SK-N-SH (cell line): ENCODE results near the gene BCL11B. TPM values are rescaled to one million over a fixed set of nuclear protein-coding genes. Genes with fewer than 3 reads are reported as not detected.

ENCODE experiments used
- CTCF ChIA-PET: fragments of 300-600, 350-600 bp; formaldehyde crosslinking; extraction: SDS; loops from one replicate; lab custom pipeline; 2021; lab: Yijun Ruan, JAX
- POLR2A ChIA-PET: fragments of 350-600 bp; sonication (Branson Sonifier 250); formaldehyde crosslinking; extraction: SDS; loops from one replicate; lab custom pipeline; 2020; ENCODE audit warnings: antibody characterized with exemption, inconsistent platforms; lab: Yijun Ruan, JAX
- DNase-seq: peaks from one replicate; pipeline ENCODE4 v3.0.0; 2012
- H2AFZ ChIP-seq: fragments of 200-600 bp; sonication (generic); 2 replicates; pipeline ENCODE4 v1.8.1; 2016; ENCODE audit warnings: antibody characterized with exemption, mild to moderate bottlenecking, low read depth
- H3F3A ChIP-seq: fragments of 200-600 bp; sonication (generic); replicated peaks from 2 replicates; pipeline ENCODE3; 2016; ENCODE audit warnings: antibody characterized with exemption, mild to moderate bottlenecking; ENCODE audit not compliant: insufficient read depth
- H3K27ac ChIP-seq, 2 experiments: fragments of 200-500 bp in 1 of 2; fragments of 200-600 bp in 1 of 2; sonication (Bioruptor generic) in 1 of 2; sonication (generic), shearing (Covaris generic) in 1 of 2; 2 replicates each; pipeline versions ENCODE4 v1.5.1 to v1.6.1; 2014 to 2016; ENCODE audit warnings: low read depth in 2 of 2, inconsistent platforms in 1 of 2, low read length in 1 of 2, mild to moderate bottlenecking in 1 of 2, mixed read lengths in 1 of 2
- H3K27me3 ChIP-seq: fragments of 200-600 bp; sonication (generic), shearing (Covaris generic); 2 replicates; pipeline ENCODE4 v1.6.1; 2016; ENCODE audit warnings: mixed run types; ENCODE audit not compliant: insufficient read depth
- H3K36me3 ChIP-seq, 2 experiments: fragments of 200-500 bp in 1 of 2; fragments of 200-600 bp in 1 of 2; sonication (Bioruptor generic) in 1 of 2; sonication (generic) in 1 of 2; replicated peaks in 1 of 2; 2 replicates each; pipeline versions ENCODE3 to v1.5.1; 2014 to 2016; ENCODE audit warnings: low read length in 1 of 2, mild to moderate bottlenecking in 1 of 2; ENCODE audit not compliant: insufficient read depth in 2 of 2, control insufficient read depth in 1 of 2
- H3K4me1 ChIP-seq, 2 experiments: fragments of 200-500 bp in 1 of 2; fragments of 200-600 bp in 1 of 2; sonication (Bioruptor generic) in 1 of 2; sonication (generic), shearing (Covaris generic) in 1 of 2; 2 replicates each; pipeline versions ENCODE4 v1.5.1 to v1.6.1; 2014 to 2016; ENCODE audit warnings: low read depth in 1 of 2, low read length in 1 of 2, mixed run types in 1 of 2; ENCODE audit not compliant: insufficient read depth in 2 of 2, control insufficient read depth in 1 of 2
- H3K4me2 ChIP-seq: fragments of 200-600 bp; sonication (generic), shearing (Covaris generic); 2 replicates; pipeline ENCODE4 v1.6.1; 2017; ENCODE audit warnings: mixed run types
- H3K4me3 ChIP-seq, 2 experiments: fragments of 200-500 bp in 1 of 2; fragments of 200-600 bp in 1 of 2; sonication (Bioruptor generic) in 1 of 2; sonication (generic), shearing (Covaris generic) in 1 of 2; 2 replicates each; pipeline versions ENCODE4 v1.5.1 to v1.8.1; 2014 to 2016; ENCODE audit warnings: low read depth in 2 of 2, inconsistent platforms in 1 of 2, low read length in 1 of 2, mild to moderate bottlenecking in 1 of 2, mixed read lengths in 1 of 2, moderate library complexity in 1 of 2
- H3K79me2 ChIP-seq: fragments of 200-600 bp; sonication (generic); 2 replicates; pipeline ENCODE4 v1.8.1; 2017; ENCODE audit warnings: mild to moderate bottlenecking; ENCODE audit not compliant: insufficient read depth
- H3K9ac ChIP-seq: fragments of 200-600 bp; sonication (generic); 2 replicates; pipeline ENCODE4 v1.6.1; 2017; ENCODE audit warnings: mixed run types
- H3K9me2 ChIP-seq: fragments of 200-600 bp; sonication (generic); 2 replicates; pipeline ENCODE4 v1.6.1; 2017; ENCODE audit warnings: mixed run types
- H3K9me3 ChIP-seq: fragments of 200-600 bp; sonication (generic); 2 replicates; pipeline ENCODE4 v1.6.1; 2017; ENCODE audit warnings: mixed run types, mild to moderate bottlenecking, moderate library complexity
- H4K20me1 ChIP-seq: fragments of 200-600 bp; sonication (generic); 2 replicates; pipeline ENCODE4 v1.6.1; 2017; ENCODE audit warnings: mild to moderate bottlenecking, mixed run types; ENCODE audit not compliant: insufficient read depth
- ELF1 ChIP-seq: IDR thresholded peaks from 2 replicates; pipeline ENCODE4 v1.4.0; 2012
- FOSL2 ChIP-seq: IDR thresholded peaks from 2 replicates; pipeline ENCODE4 v1.4.0; 2012; ENCODE audit warnings: low read depth, mild to moderate bottlenecking, moderate library complexity, borderline replicate concordance
- GABPA ChIP-seq: IDR thresholded peaks from 2 replicates; pipeline ENCODE4 v1.4.0; 2012; ENCODE audit warnings: low read depth, mild to moderate bottlenecking
- JUND ChIP-seq: IDR thresholded peaks from 2 replicates; pipeline ENCODE4 v1.4.0; 2012
- MXI1 ChIP-seq: IDR thresholded peaks from 2 replicates; pipeline ENCODE4 v1.6.1; 2012; ENCODE audit warnings: mild to moderate bottlenecking, low read depth, low read length, improper control_type of control experiment
- NFIC ChIP-seq: IDR thresholded peaks from 2 replicates; pipeline ENCODE4 v1.4.0; 2012; ENCODE audit warnings: borderline replicate concordance
- PBX3 ChIP-seq: IDR thresholded peaks from 2 replicates; pipeline ENCODE4; 2012
- RAD21 ChIP-seq: IDR thresholded peaks from 2 replicates; pipeline ENCODE4 v1.6.1; 2012; ENCODE audit warnings: mild to moderate bottlenecking, low read length
- RFX5 ChIP-seq: IDR thresholded peaks from 2 replicates; pipeline ENCODE4 v1.6.1; 2012; ENCODE audit warnings: mild to moderate bottlenecking, improper control_type of control experiment, low read length
- SIN3A ChIP-seq: IDR thresholded peaks from 2 replicates; pipeline ENCODE4 v1.6.1; 2012; ENCODE audit warnings: low read depth, mild to moderate bottlenecking, low read length, moderate library complexity, borderline replicate concordance
- TAF1 ChIP-seq: IDR thresholded peaks from 2 replicates; pipeline ENCODE4 v1.6.1; 2012; ENCODE audit warnings: low read depth, mild to moderate bottlenecking, low read length, moderate library complexity, borderline replicate concordance
- TCF12 ChIP-seq: IDR thresholded peaks from 2 replicates; pipeline ENCODE4 v1.4.0; 2012
- TEAD4 ChIP-seq: IDR thresholded peaks from 2 replicates; pipeline ENCODE4 v1.4.0; 2012; ENCODE audit warnings: mild to moderate bottlenecking, borderline replicate concordance; ENCODE audit not compliant: insufficient read depth
- USF1 ChIP-seq: IDR thresholded peaks from 2 replicates; pipeline ENCODE4 v1.4.0; 2012; ENCODE audit warnings: low read depth, borderline replicate concordance
- YY1 ChIP-seq: IDR thresholded peaks from 2 replicates; pipeline ENCODE4 v1.4.0; 2012; ENCODE audit warnings: low read depth, mild to moderate bottlenecking
- WGBS: methylation state at CpG from one replicate; pipeline ENCODE4 v1.1.6; 2017; ENCODE audit warnings: low lambda C conversion rate; 5-methylcytosine and 5-hydroxymethylcytosine counted together
- polyA plus RNA-seq, 3 experiments: library from polyadenylated mRNA; depleted of rRNA; stranded (reverse); fragments of >200 nt; gene quantifications; 2 replicates each; pipeline ENCODE4 v1.2.3, GENCODE V29; 2012
- TF ChIP-seq, protein P1 (sequence below): IDR thresholded peaks from 2 replicates; pipeline ENCODE4 v1.4.0; 2012; ENCODE audit warnings: low read depth, borderline replicate concordance
- TF ChIP-seq, protein P2 (sequence below): fragments of 150-350 bp; IDR thresholded peaks from 2 replicates; pipeline ENCODE4 v1.6.1; 2016; ENCODE audit warnings: mild to moderate bottlenecking, low read depth, low read length

Gene BCL11B
- polyA plus RNA-seq, 1 of the 3 experiments (the other 2 are of a cell fraction) = not detected

DNA sequence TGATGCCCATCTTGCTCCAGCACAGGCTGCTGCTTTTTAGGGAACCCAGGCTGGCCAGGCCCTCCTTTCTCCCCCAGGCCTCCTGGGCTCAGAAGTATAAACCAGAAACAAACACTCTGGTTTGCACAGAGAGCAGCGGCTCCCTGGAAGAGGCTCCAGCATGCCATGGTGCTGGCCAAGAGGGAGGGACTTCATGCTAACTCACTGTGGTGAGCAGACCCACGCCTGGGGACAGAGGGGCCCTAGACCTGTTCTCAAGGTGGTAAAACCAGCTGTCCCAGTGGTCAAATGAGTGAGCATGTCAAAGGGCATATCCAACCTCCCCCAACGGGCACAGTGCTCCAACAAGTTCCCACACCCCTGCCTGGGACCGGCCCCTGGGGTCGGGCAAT lies 15.5 kb downstream of the BCL11B start:
- Histone ChIP-seq H3K9me3 (no peaks in the 10 kb centered on the region), H3K27me3 (peaks cover 94% of the 10 kb centered on the region), H4K20me1 (no peaks in the 10 kb centered on the region), H3K4me1 (no peaks in the 10 kb centered on the region), H3K9me2 (no peaks in the 10 kb centered on the region), H3F3A (no peaks in the 10 kb centered on the region), H3K4me2 (no peak overlapping the region), H3K36me3 (no peaks in the 10 kb centered on the region), H3K27ac (no peak overlapping the region), H3K79me2 (no peaks in the 10 kb centered on the region), H2AFZ (no peak overlapping the region), H3K4me3 (no peak overlapping the region), H3K9ac (no peak overlapping the region)
- ChIA-PET CTCF (interaction anchor here (1.4 to 1.8 kb wide), 2 partner anchors 9 to 10 kb away, joined by 3 to 8 read pairs; no protein-coding TSS in a partner anchor), POLR2A (no interaction called here)
- DNase-seq = no peak
- TF ChIP-seq TAF1 = no peak
- no peak for TF ChIP-seq RFX5
- no peak for TF ChIP-seq YY1
- no peak for TF ChIP-seq SIN3A
- TF ChIP-seq MXI1 = no peak
- TF ChIP-seq, protein P1, sequence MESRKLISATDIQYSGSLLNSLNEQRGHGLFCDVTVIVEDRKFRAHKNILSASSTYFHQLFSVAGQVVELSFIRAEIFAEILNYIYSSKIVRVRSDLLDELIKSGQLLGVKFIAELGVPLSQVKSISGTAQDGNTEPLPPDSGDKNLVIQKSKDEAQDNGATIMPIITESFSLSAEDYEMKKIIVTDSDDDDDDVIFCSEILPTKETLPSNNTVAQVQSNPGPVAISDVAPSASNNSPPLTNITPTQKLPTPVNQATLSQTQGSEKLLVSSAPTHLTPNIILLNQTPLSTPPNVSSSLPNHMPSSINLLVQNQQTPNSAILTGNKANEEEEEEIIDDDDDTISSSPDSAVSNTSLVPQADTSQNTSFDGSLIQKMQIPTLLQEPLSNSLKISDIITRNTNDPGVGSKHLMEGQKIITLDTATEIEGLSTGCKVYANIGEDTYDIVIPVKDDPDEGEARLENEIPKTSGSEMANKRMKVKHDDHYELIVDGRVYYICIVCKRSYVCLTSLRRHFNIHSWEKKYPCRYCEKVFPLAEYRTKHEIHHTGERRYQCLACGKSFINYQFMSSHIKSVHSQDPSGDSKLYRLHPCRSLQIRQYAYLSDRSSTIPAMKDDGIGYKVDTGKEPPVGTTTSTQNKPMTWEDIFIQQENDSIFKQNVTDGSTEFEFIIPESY = no peak
- TF ChIP-seq GABPA = no peak
- WGBS = 12% methylated on average over 4 of the region's 5 CpGs

DNA sequence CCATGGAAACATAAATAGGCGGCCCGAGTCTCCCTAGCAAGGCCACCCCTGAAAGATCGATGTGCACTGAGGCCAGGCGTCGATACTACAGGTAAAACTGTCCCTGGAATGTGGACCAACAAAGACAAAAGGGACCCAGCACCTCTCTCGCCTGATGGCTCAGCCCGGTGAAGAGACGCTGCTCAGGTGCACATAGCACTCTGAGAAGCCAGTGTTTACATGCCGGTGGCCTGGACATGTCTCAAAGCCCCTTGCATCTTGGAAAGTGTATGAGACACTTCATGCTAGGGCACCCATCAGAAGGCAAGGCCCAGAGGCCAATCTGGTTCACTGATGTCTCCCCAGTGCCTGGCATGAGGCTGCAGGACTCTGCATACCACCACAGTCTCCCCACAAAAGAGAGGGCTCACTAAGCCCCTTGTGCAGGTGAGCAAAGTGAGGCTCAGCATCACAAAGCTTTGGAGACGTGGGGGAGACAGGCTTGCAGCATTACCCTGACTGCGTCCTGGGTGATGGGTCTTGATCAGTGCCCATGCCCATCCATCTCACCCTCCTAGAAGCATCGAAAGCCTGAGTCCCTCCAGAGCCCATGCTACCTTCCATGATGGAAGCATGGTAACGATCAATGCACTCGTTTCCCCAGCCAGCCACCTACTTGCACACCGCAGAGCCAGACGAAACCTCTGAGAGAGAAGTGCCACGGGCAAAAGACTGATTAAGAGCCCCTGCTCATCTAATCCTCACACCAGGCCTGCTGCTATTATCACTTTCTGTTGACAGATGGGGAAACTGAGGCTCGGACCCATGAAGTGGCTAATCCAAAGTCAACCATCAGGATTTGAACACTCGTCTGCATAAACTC lies 16.1 kb downstream of the BCL11B start:
- Histone ChIP-seq H3K27me3 (peaks cover 94% of the 10 kb centered on the region), H3K4me2 (no peak overlapping the region), H3K9ac (no peak overlapping the region), H3K36me3 (no peaks in the 10 kb centered on the region), H3F3A (no peaks in the 10 kb centered on the region), H3K27ac (no peak overlapping the region), H4K20me1 (no peaks in the 10 kb centered on the region), H3K79me2 (no peaks in the 10 kb centered on the region), H3K9me2 (no peaks in the 10 kb centered on the region), H3K9me3 (no peaks in the 10 kb centered on the region), H3K4me1 (no peaks in the 10 kb centered on the region), H3K4me3 (no peak overlapping the region), H2AFZ (no peak overlapping the region)
- WGBS = 17% methylated on average over 16 of the region's 19 CpGs
- no peak for TF ChIP-seq GABPA
- TF ChIP-seq NFIC = no peak
- TF ChIP-seq RAD21 = no peak
- no peak for TF ChIP-seq TEAD4
- TF ChIP-seq RFX5 = no peak
- TF ChIP-seq, protein P1 = no peak
- TF ChIP-seq, protein P2, sequence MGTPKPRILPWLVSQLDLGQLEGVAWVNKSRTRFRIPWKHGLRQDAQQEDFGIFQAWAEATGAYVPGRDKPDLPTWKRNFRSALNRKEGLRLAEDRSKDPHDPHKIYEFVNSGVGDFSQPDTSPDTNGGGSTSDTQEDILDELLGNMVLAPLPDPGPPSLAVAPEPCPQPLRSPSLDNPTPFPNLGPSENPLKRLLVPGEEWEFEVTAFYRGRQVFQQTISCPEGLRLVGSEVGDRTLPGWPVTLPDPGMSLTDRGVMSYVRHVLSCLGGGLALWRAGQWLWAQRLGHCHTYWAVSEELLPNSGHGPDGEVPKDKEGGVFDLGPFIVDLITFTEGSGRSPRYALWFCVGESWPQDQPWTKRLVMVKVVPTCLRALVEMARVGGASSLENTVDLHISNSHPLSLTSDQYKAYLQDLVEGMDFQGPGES = no peak
- no peak for TF ChIP-seq USF1
- TF ChIP-seq PBX3 = no peak
- no peak for TF ChIP-seq TCF12
- TF ChIP-seq ELF1 = no peak
- TF ChIP-seq JUND = no peak
- TF ChIP-seq FOSL2 = no peak
- CTCF ChIA-PET = interaction anchor here (1.4 to 2.0 kb wide), 3 partner anchors 9 to 11 kb away, joined by 3 to 8 read pairs (median 6); no protein-coding TSS in a partner anchor
- POLR2A ChIA-PET = no interaction called here
- DNase-seq = no peak
